Naive thymus-derived CD4-positive, alpha-beta T cell (primary cell): ENCODE data around the gene OR2T4. TPM values are rescaled to one million over a fixed set of nuclear protein-coding genes. Genes with fewer than 3 reads are reported as not detected.
A peak's percentile ranks its signal among the peaks of the same experiment; 100 is the strongest.

Experiments used
- ATAC-seq: fragments of 150-1000 bp; cut with Tn5 transposase; 2 replicates; pipeline ENCODE4 v1.10.0; 2021; ENCODE audit warnings: mild to moderate bottlenecking, moderate library complexity
- CTCF ChIA-PET: fragments of 350-600 bp; sonication (Branson Sonifier 250); formaldehyde crosslinking; loops from one replicate; lab custom pipeline; 2021; ENCODE audit warnings: antibody characterized with exemption; lab: Charles Lee
- POLR2A ChIA-PET: fragments of 350-600 bp; sonication (Branson Sonifier 250); formaldehyde crosslinking; loops from one replicate; lab custom pipeline; 2021; ENCODE audit warnings: antibody characterized with exemption, inconsistent platforms; lab: Charles Lee
- DNase-seq, 9 donors: peaks; one replicate each; pipeline versions ENCODE4 v3.0.0 to v3.0.0-alpha.2; 2020 to 2022; ENCODE audit warnings: mixed read lengths in 1 of 9
- H3K27ac ChIP-seq: one replicate; pipeline ENCODE4 v1.7.0; 2013; ENCODE audit warnings: mild to moderate bottlenecking, low read depth, low read length, moderate library complexity
- H3K27me3 ChIP-seq, 2 donors: one replicate each; pipeline ENCODE4 v1.7.0; 2013; ENCODE audit warnings: low read length in 2 of 2, mild to moderate bottlenecking in 2 of 2, moderate library complexity in 2 of 2; ENCODE audit not compliant: control insufficient read depth in 2 of 2, insufficient read depth in 2 of 2
- H3K36me3 ChIP-seq, 3 experiments: 1 replicate in 2 of 3; 2 replicates in 1 of 3; pipeline ENCODE4 v1.7.0; 2013; ENCODE audit warnings: low read length in 3 of 3, mild to moderate bottlenecking in 3 of 3, moderate library complexity in 1 of 3; ENCODE audit not compliant: insufficient read depth in 3 of 3, control insufficient read depth in 2 of 3
- H3K4me1 ChIP-seq, 2 donors: one replicate each; pipeline ENCODE4 v1.7.0; 2013; ENCODE audit warnings: low read length in 2 of 2, mild to moderate bottlenecking in 2 of 2, moderate library complexity in 1 of 2; ENCODE audit not compliant: control insufficient read depth in 2 of 2, insufficient read depth in 2 of 2
- H3K4me3 ChIP-seq: 2 replicates; pipeline ENCODE4 v1.7.0; 2013; ENCODE audit warnings: mild to moderate bottlenecking, low read length
- H3K9me3 ChIP-seq, 3 experiments: 1 replicate in 2 of 3; 2 replicates in 1 of 3; pipeline ENCODE4 v1.7.0; 2013; ENCODE audit warnings: low read length in 3 of 3; ENCODE audit not compliant: control insufficient read depth in 2 of 3
- H3K27ac Mint-ChIP-seq, 9 donors: one replicate each; pipeline ENCODE4 v1.8.0; 2020 to 2022; ENCODE audit warnings: mixed read lengths in 9 of 9, mild to moderate bottlenecking in 8 of 9, moderate library complexity in 5 of 9, inconsistent platforms in 2 of 9
- H3K27me3 Mint-ChIP-seq, 5 donors: one replicate each; pipeline ENCODE4 v1.8.0; 2021 to 2022; ENCODE audit warnings: mixed read lengths in 5 of 5, mild to moderate bottlenecking in 1 of 5
- H3K36me3 Mint-ChIP-seq, 5 donors: one replicate each; pipeline ENCODE4 v1.8.0; 2020 to 2022; ENCODE audit warnings: mixed read lengths in 5 of 5, mild to moderate bottlenecking in 3 of 5, inconsistent platforms in 1 of 5
- H3K4me1 Mint-ChIP-seq, 7 donors: one replicate each; pipeline ENCODE4 v1.8.0; 2020 to 2022; ENCODE audit warnings: mixed read lengths in 7 of 7, mild to moderate bottlenecking in 3 of 7, inconsistent platforms in 1 of 7
- H3K4me3 Mint-ChIP-seq, 10 donors: one replicate each; pipeline ENCODE4 v1.8.0; 2020 to 2022; ENCODE audit warnings: mild to moderate bottlenecking in 10 of 10, mixed read lengths in 10 of 10, moderate library complexity in 6 of 10, inconsistent platforms in 2 of 10
- H3K9me3 Mint-ChIP-seq, 11 donors: one replicate each; pipeline ENCODE4 v1.8.0; 2020 to 2022; ENCODE audit warnings: mixed read lengths in 11 of 11, mild to moderate bottlenecking in 4 of 11, inconsistent platforms in 1 of 11, moderate library complexity in 1 of 11
- intact Hi-C, 2 donors: fragments of 100-400 bp; cut with micrococcal nuclease; formaldehyde crosslinking; loops; one replicate each; pipeline ENCODE4 v1.15.1; 2023
- polyA plus RNA-seq, 2 donors: library from polyadenylated mRNA; unstranded; fragments of 300-500 nt; fragmentation: Illumina TruSeq; gene quantifications; one replicate each; pipeline ENCODE4 v1.2.3, GENCODE V29; 2021
- total RNA-seq, 6 experiments: library from RNA in 5 of 6; stranded (reverse) in 5 of 6; gene quantifications; 1 replicate in 5 of 6; 2 replicates in 1 of 6; pipeline ENCODE4 v1.2.3 and lab custom pipeline; 2021 to 2026

OR2T4 gene
- total and polyA plus RNA-seq, 7 experiments from 2014 or later = not detected

- ChIA-PET CTCF (no interaction called here), POLR2A (no interaction called here)
- Mint-ChIP-seq H3K27me3 (peaks cover 0 to 26% (median 18%) of the 10 kb centered on the region in 5 donors), H3K36me3 (peaks cover 0 to 4% (median 0%) of the 10 kb centered on the region in 5 donors), H3K4me3 (no peak overlapping the region), H3K9me3 (peaks cover 0 to 15% (median 2%) of the 10 kb centered on the region in 11 donors), H3K4me1 (no peaks in the 10 kb centered on the region), H3K27ac (no peak overlapping the region)
- Histone ChIP-seq H3K9me3 (no peaks in the 10 kb centered on the region), H3K36me3 (no peaks in the 10 kb centered on the region), H3K4me1 (no peaks in the 10 kb centered on the region), H3K27ac (no peak overlapping the region), H3K4me3 (no peak overlapping the region), H3K27me3 (no peaks in the 10 kb centered on the region)
- no peak for DNase-seq
- intact Hi-C loops = no loop called here
- ATAC-seq = no peak
Measured at GRCh38 chr1:248393050-248393449, 31.6 kb downstream of the OR2T4 start.

GRCh38 chr1:248402748-248403147 is 41.3 kb downstream of the OR2T4 start, which contains the start of gene OR2T1:
Gene OR2T1 (plus strand): TSS chr1:248403048. CDS start chr1:248406148, 3,100 bp downstream.
- peaks cover 0 to 16% (median 4%) of the 10 kb centered on the region in 7 donors for H3K4me1 Mint-ChIP-seq
- peak within 1 kb of the TSS in 1 of 9 donors; percentile 5 for H3K27ac Mint-ChIP-seq
- Histone ChIP-seq H3K9me3 (no peaks in the 10 kb centered on the region), H3K4me1 (no peaks in the 10 kb centered on the region), H3K36me3 (no peaks in the 10 kb centered on the region), H3K4me3 (no peak within 1 kb of the TSS), H3K27ac (no peak within 1 kb of the TSS), H3K27me3 (no peaks in the 10 kb centered on the region)
- peaks cover 0 to 7% (median 0%) of the 10 kb centered on the region in 11 donors for H3K9me3 Mint-ChIP-seq
- CTCF ChIA-PET = interaction anchor here (0.7 to 1.0 kb wide), 2 partner anchors 67 to 210 kb away, joined by 3 read pairs; no protein-coding TSS in a partner anchor
- H3K27me3 Mint-ChIP-seq = no peaks in the 10 kb centered on the region
- ATAC-seq (no peak), DNase-seq (no peak)
- H3K36me3 Mint-ChIP-seq = peaks cover 0 to 2% (median 0%) of the 10 kb centered on the region in 5 donors
- no peak within 1 kb of the TSS for H3K4me3 Mint-ChIP-seq
- intact Hi-C loops = loop anchor here in 1 of 2 donors (10.0 kb wide), 2 partner anchors 182 to 468 kb away; no protein-coding TSS in a partner anchor
- POLR2A ChIA-PET = no interaction called here

DNA sequence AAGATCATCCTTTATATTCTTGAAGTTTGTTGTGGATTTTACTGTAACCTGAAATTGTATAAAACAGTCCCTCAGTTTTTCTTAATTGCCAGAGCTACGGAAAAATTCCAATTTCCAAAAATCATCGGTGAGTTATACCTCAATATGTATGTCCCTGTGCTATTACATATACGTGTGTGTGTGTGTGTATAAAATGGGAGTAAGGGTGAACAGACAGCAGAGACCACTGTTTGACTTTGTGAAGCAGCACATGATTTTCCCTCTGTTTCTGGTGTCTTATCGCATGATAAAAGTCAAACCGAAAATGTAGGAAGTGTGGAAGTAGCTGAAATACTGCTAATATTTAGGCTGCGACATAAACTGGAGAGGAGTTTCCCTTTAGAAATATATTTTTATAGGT is 42.6 kb downstream of the OR2T4 start:
- Mint-ChIP-seq H3K27ac (peak overlapping the region in 4 of 9 donors; percentile 0 to 5 (median 0)), H3K4me3 (no peak overlapping the region), H3K27me3 (no peaks in the 10 kb centered on the region), H3K4me1 (peaks cover 0 to 16% (median 4%) of the 10 kb centered on the region in 7 donors), H3K9me3 (peaks cover 0 to 7% (median 0%) of the 10 kb centered on the region in 11 donors), H3K36me3 (peaks cover 0 to 2% (median 0%) of the 10 kb centered on the region in 5 donors)
- CTCF ChIA-PET = interaction anchor here (0.6 to 2.3 kb wide), 10 partner anchors 14 to 472 kb away, joined by 3 to 8 read pairs (median 4); no protein-coding TSS in a partner anchor
- peak in 3 of 9 donors; percentile 6 to 32 (median 8) for DNase-seq
- peak; percentile 91 for ATAC-seq
- H3K4me1 ChIP-seq = no peaks in the 10 kb centered on the region
- POLR2A ChIA-PET = interaction anchor here (0.5 kb wide), 1 partner anchor 432 kb away, joined by 3 read pairs; no protein-coding TSS in a partner anchor
- intact Hi-C loops = loop anchor here (1.0 to 10.0 kb wide), 7 partner anchors 181 to 469 kb away; no protein-coding TSS in a partner anchor
- no peaks in the 10 kb centered on the region for H3K36me3 ChIP-seq
- H3K27ac ChIP-seq = no peak overlapping the region
- no peak overlapping the region for H3K4me3 ChIP-seq
- no peaks in the 10 kb centered on the region for H3K9me3 ChIP-seq
- H3K27me3 ChIP-seq = no peaks in the 10 kb centered on the region

GRCh38 chr1:248406721-248407692 is 45.5 kb downstream of the OR2T4 start:
- CTCF ChIA-PET = no interaction called here
- intact Hi-C loops = loop anchor here in 1 of 2 donors (10.0 kb wide), 2 partner anchors 178 to 472 kb away; no protein-coding TSS in a partner anchor
- no peaks in the 10 kb centered on the region for H3K36me3 ChIP-seq
- Mint-ChIP-seq H3K4me3 (no peak overlapping the region), H3K4me1 (peaks cover 0 to 16% (median 4%) of the 10 kb centered on the region in 7 donors), H3K27ac (peak overlapping the region in 2 of 9 donors; percentile 8 to 69), H3K27me3 (no peaks in the 10 kb centered on the region), H3K9me3 (peaks cover 3 to 26% (median 13%) of the 10 kb centered on the region in 11 donors), H3K36me3 (peaks cover 0 to 17% (median 9%) of the 10 kb centered on the region in 5 donors)
- POLR2A ChIA-PET = no interaction called here
- H3K4me1 ChIP-seq = no peaks in the 10 kb centered on the region
- H3K27me3 ChIP-seq = no peaks in the 10 kb centered on the region
- ATAC-seq (no peak), DNase-seq (no peak)
- peaks cover 0 to 4% (median 0%) of the 10 kb centered on the region in 3 experiments for H3K9me3 ChIP-seq
- no peak overlapping the region for H3K27ac ChIP-seq
- H3K4me3 ChIP-seq = no peak overlapping the region

Other genes with a start within 250 kb of the OR2T4 start
- not detected for gene OR2M5, start 216.5 kb upstream of the OR2T4 start, total RNA-seq
- not detected for gene OR2M5, start 216.5 kb upstream of the OR2T4 start, polyA plus RNA-seq
- gene OR2M2, start 186.8 kb upstream of the OR2T4 start, total RNA-seq = not detected
- not detected for gene OR2M2, start 186.8 kb upstream of the OR2T4 start, polyA plus RNA-seq
- under 1 TPM in 1 of 5 experiments, not detected in 4; 0.03 TPM for gene OR2M3, start 164.4 kb upstream of the OR2T4 start, total RNA-seq
- gene OR2M3, start 164.4 kb upstream of the OR2T4 start, polyA plus RNA-seq = not detected
- gene OR2M4, start 130.2 kb upstream of the OR2T4 start, total RNA-seq = not detected
- gene OR2M4, start 130.2 kb upstream of the OR2T4 start, polyA plus RNA-seq = not detected
- gene OR2T33, start 83.7 kb upstream of the OR2T4 start, total RNA-seq = not detected
- gene OR2T33, start 83.7 kb upstream of the OR2T4 start, polyA plus RNA-seq = not detected
- gene OR2T12, start 58.2 kb upstream of the OR2T4 start, total RNA-seq = not detected
- gene OR2T12, start 58.2 kb upstream of the OR2T4 start, polyA plus RNA-seq = not detected
- gene OR2M7, start 37.1 kb upstream of the OR2T4 start, total RNA-seq = not detected
- gene OR2M7, start 37.1 kb upstream of the OR2T4 start, polyA plus RNA-seq = not detected
- gene OR14C36, start 12.9 kb upstream of the OR2T4 start, total RNA-seq = not detected
- gene OR14C36, start 12.9 kb upstream of the OR2T4 start, polyA plus RNA-seq = not detected
- gene OR2T6, start 14.1 kb downstream of the OR2T4 start, total RNA-seq = not detected
- gene OR2T6, start 14.1 kb downstream of the OR2T4 start, polyA plus RNA-seq = not detected
- gene OR2T1, start 41.4 kb downstream of the OR2T4 start, total RNA-seq = not detected
- gene OR2T1, start 41.4 kb downstream of the OR2T4 start, polyA plus RNA-seq = not detected
- not detected for gene OR2T2, start 84.0 kb downstream of the OR2T4 start, total RNA-seq
- gene OR2T2, start 84.0 kb downstream of the OR2T4 start, polyA plus RNA-seq = under 1 TPM in 1 of 2 donors, not detected in 1; 0.44 TPM
- not detected for gene OR2T3, start 111.7 kb downstream of the OR2T4 start, total RNA-seq
- not detected for gene OR2T3, start 111.7 kb downstream of the OR2T4 start, polyA plus RNA-seq
- gene OR2T5, start 126.9 kb downstream of the OR2T4 start, total RNA-seq = not detected
- gene OR2T5, start 126.9 kb downstream of the OR2T4 start, polyA plus RNA-seq = not detected
- gene OR2G6, start 146.4 kb downstream of the OR2T4 start, total RNA-seq = not detected
- not detected for gene OR2G6, start 146.4 kb downstream of the OR2T4 start, polyA plus RNA-seq
- not detected for gene OR2T29, start 201.1 kb downstream of the OR2T4 start, total RNA-seq
- not detected for gene OR2T29, start 201.1 kb downstream of the OR2T4 start, polyA plus RNA-seq
- gene OR2T34, start 213.1 kb downstream of the OR2T4 start, total RNA-seq = not detected
- gene OR2T34, start 213.1 kb downstream of the OR2T4 start, polyA plus RNA-seq = under 1 TPM in 1 of 2 donors, not detected in 1; 0.47 TPM
- gene OR2T10, start 236.0 kb downstream of the OR2T4 start, total RNA-seq = not detected
- gene OR2T10, start 236.0 kb downstream of the OR2T4 start, polyA plus RNA-seq = not detected